Neural progenitor cell (in vitro differentiated cells): Measurements from ENCODE around the gene CDIP1.

ENCODE experiments used
- CTCF ChIP-seq: fragments of 200-600 bp; sonication (generic); IDR thresholded peaks from 2 replicates; pipeline ENCODE4 v1.5.1; 2017; ENCODE audit warnings: antibody characterized with exemption, mild to moderate bottlenecking
- EZH2 ChIP-seq: fragments of 200-600 bp; sonication (generic); IDR thresholded peaks from 2 replicates; pipeline ENCODE4 v1.6.1; 2017; ENCODE audit warnings: antibody characterized with exemption, mild to moderate bottlenecking, moderate library complexity

- TF ChIP-seq CTCF: no peak
- no peak for TF ChIP-seq EZH2
Measured at GRCh38 chr16:4515611-4516233, 22.9 kb downstream of the CDIP1 start.
